Mesendoderm (in vitro differentiated cells): Measurements from ENCODE around the gene NCAPH2.

Source experiments
- DNase-seq: peaks from one replicate; pipeline ENCODE4 v3.0.0; 2013
- H2AK5ac ChIP-seq: 2 replicates; pipeline ENCODE4 v1.6.1; 2013; ENCODE audit warnings: low read length, inconsistent platforms
- H2BK120ac ChIP-seq: 2 replicates; pipeline ENCODE4 v1.6.1; 2013; ENCODE audit warnings: low read depth, mild to moderate bottlenecking, low read length, moderate library complexity, mixed read lengths
- H2BK15ac ChIP-seq: replicated peaks from 2 replicates; pipeline ENCODE4 v1.6.1; 2013; ENCODE audit warnings: low read depth, mild to moderate bottlenecking, moderate library complexity
- H2BK5ac ChIP-seq: 2 replicates; pipeline ENCODE4 v1.6.1; 2013; ENCODE audit warnings: low read length, inconsistent platforms
- H3K18ac ChIP-seq: 2 replicates; pipeline ENCODE4 v1.6.1; 2013; ENCODE audit warnings: mild to moderate bottlenecking, low read length, mixed read lengths
- H3K23ac ChIP-seq: one replicate; pipeline ENCODE4 v1.6.1; 2013; ENCODE audit warnings: low read length
- H3K27ac ChIP-seq: 2 replicates; pipeline ENCODE4 v1.5.1; 2013; ENCODE audit warnings: low read depth, mild to moderate bottlenecking, inconsistent platforms, low read length, moderate library complexity
- H3K27me3 ChIP-seq: 2 replicates; pipeline ENCODE4 v1.6.1; 2013; ENCODE audit warnings: low read length, control low read depth, mild to moderate bottlenecking, inconsistent platforms; ENCODE audit not compliant: insufficient read depth, poor library complexity
- H3K36me3 ChIP-seq: 2 replicates; pipeline ENCODE4 v1.6.1; 2013; ENCODE audit warnings: low read length, inconsistent platforms; ENCODE audit not compliant: control insufficient read depth, insufficient read depth
- H3K4ac ChIP-seq: one replicate; pipeline ENCODE4 v1.6.1; 2013; ENCODE audit warnings: low read depth, mild to moderate bottlenecking, low read length, moderate library complexity
- H3K4me1 ChIP-seq: 2 replicates; pipeline ENCODE4 v1.6.1; 2013; ENCODE audit warnings: low read depth, low read length, inconsistent platforms; ENCODE audit not compliant: control insufficient read depth
- H3K4me2 ChIP-seq: 2 replicates; pipeline ENCODE4 v1.6.1; 2013; ENCODE audit warnings: low read length
- H3K4me3 ChIP-seq: 2 replicates; pipeline ENCODE4 v1.5.1; 2013; ENCODE audit warnings: mild to moderate bottlenecking, low read length
- H3K56ac ChIP-seq: one replicate; pipeline ENCODE4 v1.6.1; 2013; ENCODE audit warnings: low read length
- H3K79me1 ChIP-seq: 2 replicates; pipeline ENCODE4 v1.6.1; 2013; ENCODE audit warnings: low read length, inconsistent platforms
- H3K79me2 ChIP-seq: 2 replicates; pipeline ENCODE4 v1.6.1; 2013; ENCODE audit warnings: mild to moderate bottlenecking, low read length; ENCODE audit not compliant: control insufficient read depth, insufficient read depth
- H3K9ac ChIP-seq: 2 replicates; pipeline ENCODE4 v1.6.1; 2013; ENCODE audit warnings: low read length, inconsistent platforms
- H4K5ac ChIP-seq: one replicate; pipeline ENCODE4 v1.6.1; 2013; ENCODE audit warnings: low read length
- H4K8ac ChIP-seq: one replicate; pipeline ENCODE4 v1.6.1; 2013; ENCODE audit warnings: low read depth, mild to moderate bottlenecking, control low read depth, low read length, moderate library complexity
- WGBS: extraction: QIAGEN DNeasy Blood & Tissue Kit; methylation state at CpG from one replicate; pipeline ENCODE4 v1.1.7; 2013; ENCODE audit warnings: low lambda C conversion rate, missing lambda C conversion rate; ENCODE audit not compliant: insufficient coverage; ENCODE audit errors: extremely low coverage; 5-methylcytosine and 5-hydroxymethylcytosine counted together

Gene NCAPH2

GRCh38 chr22:50502628-50503474, 5.2 kb upstream of the NCAPH2 start:
- H2BK15ac ChIP-seq = no peak overlapping the region
- no peak overlapping the region for H2BK120ac ChIP-seq
- H3K79me2 ChIP-seq = peaks cover 3% of the 10 kb centered on the region
- no peaks in the 10 kb centered on the region for H3K27me3 ChIP-seq
- no peak overlapping the region for H4K8ac ChIP-seq
- no peak overlapping the region for H2AK5ac ChIP-seq
- no peak overlapping the region for H3K27ac ChIP-seq
- no peak overlapping the region for H3K56ac ChIP-seq
- peaks cover 6% of the 10 kb centered on the region for H3K79me1 ChIP-seq
- no peak overlapping the region for H3K23ac ChIP-seq
- no peak overlapping the region for H3K4me3 ChIP-seq
- no peak overlapping the region for H3K4me2 ChIP-seq
- H3K18ac ChIP-seq = no peak overlapping the region
- H4K5ac ChIP-seq = no peak overlapping the region
- H3K4ac ChIP-seq = no peak overlapping the region
- H3K9ac ChIP-seq = no peak overlapping the region
- no peak for DNase-seq
- no CpG with 5 or more reads among the region's 24 CpGs for WGBS
- no peaks in the 10 kb centered on the region for H3K4me1 ChIP-seq
- peaks cover 2% of the 10 kb centered on the region for H3K36me3 ChIP-seq
- no peak overlapping the region for H2BK5ac ChIP-seq

GRCh38 chr22:50503475-50504145, 4.4 kb upstream of the NCAPH2 start:
- Histone ChIP-seq H2BK120ac (no peak overlapping the region), H3K36me3 (peaks cover 2% of the 10 kb centered on the region), H3K79me1 (peaks cover 6% of the 10 kb centered on the region), H2AK5ac (no peak overlapping the region), H3K27me3 (no peaks in the 10 kb centered on the region), H3K56ac (no peak overlapping the region), H3K23ac (no peak overlapping the region), H4K5ac (no peak overlapping the region), H3K4me1 (no peaks in the 10 kb centered on the region), H4K8ac (no peak overlapping the region), H3K4me3 (no peak overlapping the region), H3K27ac (no peak overlapping the region), H2BK5ac (no peak overlapping the region), H3K79me2 (peaks cover 6% of the 10 kb centered on the region), H3K4ac (no peak overlapping the region), H2BK15ac (no peak overlapping the region), H3K18ac (no peak overlapping the region), H3K9ac (no peak overlapping the region), H3K4me2 (no peak overlapping the region)
- no peak for DNase-seq
- WGBS = no CpG with 5 or more reads among the region's 26 CpGs

GRCh38 chr22:50504369-50505211, 3.4 kb upstream of the NCAPH2 start:
- no peak overlapping the region for H3K4me3 ChIP-seq
- peaks cover 8% of the 10 kb centered on the region for H3K79me1 ChIP-seq
- no peak overlapping the region for H2AK5ac ChIP-seq
- no peak overlapping the region for H3K18ac ChIP-seq
- no peak overlapping the region for H3K27ac ChIP-seq
- no peak overlapping the region for H3K9ac ChIP-seq
- H2BK5ac ChIP-seq = no peak overlapping the region
- H2BK15ac ChIP-seq = no peak overlapping the region
- no peak overlapping the region for H2BK120ac ChIP-seq
- no CpG with 5 or more reads among the region's 44 CpGs for WGBS
- peaks cover 15% of the 10 kb centered on the region for H3K79me2 ChIP-seq
- no peak overlapping the region for H3K56ac ChIP-seq
- H3K23ac ChIP-seq = no peak overlapping the region
- H3K27me3 ChIP-seq = no peaks in the 10 kb centered on the region
- H4K8ac ChIP-seq = no peak overlapping the region
- DNase-seq = no peak
- H4K5ac ChIP-seq = no peak overlapping the region
- H3K4ac ChIP-seq = no peak overlapping the region
- no peaks in the 10 kb centered on the region for H3K4me1 ChIP-seq
- H3K4me2 ChIP-seq = no peak overlapping the region
- peaks cover 2% of the 10 kb centered on the region for H3K36me3 ChIP-seq

GRCh38 chr22:50505276-50505775, 2.7 kb upstream of the NCAPH2 start:
- H3K27me3 ChIP-seq = no peaks in the 10 kb centered on the region
- peaks cover 8% of the 10 kb centered on the region for H3K79me1 ChIP-seq
- H2BK15ac ChIP-seq = no peak overlapping the region
- H2BK5ac ChIP-seq = no peak overlapping the region
- no peak overlapping the region for H2BK120ac ChIP-seq
- H3K18ac ChIP-seq = no peak overlapping the region
- H3K27ac ChIP-seq = no peak overlapping the region
- no peak overlapping the region for H3K4me3 ChIP-seq
- peaks cover 17% of the 10 kb centered on the region for H3K79me2 ChIP-seq
- H3K36me3 ChIP-seq = peaks cover 2% of the 10 kb centered on the region
- H4K5ac ChIP-seq = no peak overlapping the region
- no CpG with 5 or more reads among the region's 14 CpGs for WGBS
- no peak overlapping the region for H2AK5ac ChIP-seq
- no peak overlapping the region for H3K4ac ChIP-seq
- no peak overlapping the region for H3K23ac ChIP-seq
- no peak overlapping the region for H3K4me2 ChIP-seq
- no peak overlapping the region for H3K56ac ChIP-seq
- no peaks in the 10 kb centered on the region for H3K4me1 ChIP-seq
- DNase-seq = no peak
- no peak overlapping the region for H3K9ac ChIP-seq
- H4K8ac ChIP-seq = no peak overlapping the region

GRCh38 chr22:50505776-50506610, 2.0 kb upstream of the NCAPH2 start:
- no peaks in the 10 kb centered on the region for H3K27me3 ChIP-seq
- no peak for DNase-seq
- H3K56ac ChIP-seq = no peak overlapping the region
- H4K8ac ChIP-seq = no peak overlapping the region
- H3K9ac ChIP-seq = peak overlapping the region; percentile 96
- no peak overlapping the region for H2BK15ac ChIP-seq
- H3K4me3 ChIP-seq = no peak overlapping the region
- no peak overlapping the region for H2AK5ac ChIP-seq
- no peak overlapping the region for H3K27ac ChIP-seq
- H3K18ac ChIP-seq = no peak overlapping the region
- no peak overlapping the region for H2BK120ac ChIP-seq
- H3K79me2 ChIP-seq = peaks cover 17% of the 10 kb centered on the region
- WGBS = no CpG with 5 or more reads among the region's 41 CpGs
- no peak overlapping the region for H3K4ac ChIP-seq
- no peak overlapping the region for H2BK5ac ChIP-seq
- H3K4me2 ChIP-seq = no peak overlapping the region
- H3K36me3 ChIP-seq = peaks cover 2% of the 10 kb centered on the region
- H3K79me1 ChIP-seq = peaks cover 8% of the 10 kb centered on the region
- no peaks in the 10 kb centered on the region for H3K4me1 ChIP-seq
- no peak overlapping the region for H3K23ac ChIP-seq
- H4K5ac ChIP-seq = no peak overlapping the region
